Smooth muscle cell of the brain vasculature (primary cell): ENCODE results near the gene RCN2.

Experiments used
- DNase-seq: peaks from one replicate; pipeline ENCODE4 v3.0.0-alpha.2; 2012; ENCODE audit warnings: low read depth, low spot score

Gene RCN2

GRCh38 chr15:76973906-76974305 is 42.4 kb downstream of the RCN2 start:
- no peak for DNase-seq

DNA sequence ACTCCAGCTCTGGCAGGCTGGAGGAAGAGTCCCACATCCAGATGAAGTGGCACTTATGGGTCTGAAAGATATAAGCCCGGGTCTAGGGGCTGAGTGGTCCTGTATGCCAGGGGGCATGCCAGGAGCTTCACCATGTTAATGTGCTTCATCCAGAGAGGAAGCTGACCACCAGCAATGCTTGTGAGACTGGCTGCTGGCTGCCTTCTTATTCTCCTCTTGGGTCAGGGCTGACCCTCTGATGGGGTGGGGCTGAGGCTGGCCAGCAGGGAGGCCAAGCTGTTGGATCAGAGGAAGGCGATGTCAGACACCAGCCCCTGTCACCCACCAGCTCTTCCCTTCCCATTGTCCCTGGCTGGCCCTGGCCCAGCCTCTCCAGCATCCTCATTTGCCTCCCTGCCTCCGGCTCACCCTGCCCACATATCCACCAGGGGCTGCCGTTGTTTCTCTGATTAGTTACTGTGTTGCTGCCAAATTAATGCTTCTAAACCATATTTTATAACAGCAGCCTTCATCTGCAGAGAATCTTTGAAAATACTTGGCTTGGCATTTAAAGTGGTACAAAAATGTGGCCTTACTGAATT is 43.0 kb downstream of the RCN2 start:
- DNase-seq = no peak

DNA sequence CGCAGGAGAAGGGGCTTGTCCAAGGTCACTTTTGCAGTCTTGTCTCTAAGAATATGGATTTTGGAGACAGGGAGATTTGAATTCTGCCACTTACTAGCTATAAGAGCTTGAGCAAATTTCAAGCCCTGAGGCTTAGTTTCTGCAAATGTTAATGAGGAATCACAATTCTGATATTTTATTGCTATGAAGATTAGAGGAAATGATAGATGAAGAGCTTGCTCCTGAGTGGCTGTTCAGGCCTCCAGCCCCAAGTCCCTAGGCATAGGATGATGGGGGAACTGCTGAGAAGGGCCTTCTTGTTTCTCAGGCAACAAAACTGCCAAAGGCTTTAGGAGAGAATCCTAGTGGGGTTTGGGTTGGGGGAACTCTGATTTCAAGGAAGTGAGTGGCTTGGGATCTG is 44.6 kb downstream of the RCN2 start:
- DNase-seq = no peak

GRCh38 chr15:76976572-76977270 is 45.2 kb downstream of the RCN2 start:
- DNase-seq = no peak

- no peak for DNase-seq
Measured at GRCh38 chr15:76978522-76979330, 47.2 kb downstream of the RCN2 start.

- DNase-seq = peak; percentile 23
Measured at GRCh38 chr15:76979331-76979925, 47.9 kb downstream of the RCN2 start.

DNA sequence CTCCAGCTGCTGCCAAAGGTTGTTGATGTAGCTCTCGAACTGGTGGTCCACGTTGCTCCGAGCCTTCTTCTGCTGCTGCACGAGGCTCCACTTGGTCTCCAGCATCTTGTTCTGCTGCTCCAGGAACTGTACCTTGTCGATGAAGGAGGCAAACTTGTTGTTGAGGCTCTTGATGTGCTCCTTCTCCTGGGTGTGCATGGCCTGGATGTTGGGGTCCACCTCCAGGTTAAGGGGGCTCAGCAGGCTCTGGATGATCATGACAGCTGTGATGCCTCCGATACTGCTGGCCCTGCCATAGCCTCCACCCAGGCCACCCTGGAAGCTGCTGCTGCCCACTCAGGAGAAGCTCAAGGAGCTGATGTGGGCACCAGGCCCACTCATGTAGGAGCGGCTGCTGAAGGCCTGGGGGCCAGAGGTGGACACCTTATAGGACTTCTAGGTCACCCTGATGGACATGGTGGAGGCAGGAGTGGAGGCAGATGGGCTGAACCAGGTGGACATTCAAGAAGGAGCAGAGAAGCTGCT is 48.5 kb downstream of the RCN2 start:
- DNase-seq = no peak

GRCh38 chr15:76982356-76982755 is 50.8 kb downstream of the RCN2 start:
- DNase-seq = no peak

DNA sequence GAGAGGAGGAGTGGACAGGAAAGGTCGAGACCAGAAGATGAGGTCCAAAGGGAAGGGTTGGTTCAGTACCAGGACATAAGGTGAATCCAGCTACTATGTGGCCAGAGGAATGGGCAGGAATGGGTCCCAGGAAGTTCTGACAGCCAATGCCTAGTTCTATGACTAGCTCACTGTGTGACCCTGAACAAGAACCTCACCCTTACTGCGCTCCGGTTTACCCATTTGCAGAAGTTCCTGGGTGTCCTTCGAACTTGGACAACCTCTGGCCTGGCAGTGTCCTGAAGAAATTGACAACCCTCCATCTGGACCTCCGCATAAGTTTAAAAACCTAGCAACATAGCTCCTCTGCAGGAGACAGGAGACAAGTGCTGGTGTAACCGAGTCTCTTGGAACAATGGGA is 51.2 kb downstream of the RCN2 start:
- DNase-seq = no peak

DNA sequence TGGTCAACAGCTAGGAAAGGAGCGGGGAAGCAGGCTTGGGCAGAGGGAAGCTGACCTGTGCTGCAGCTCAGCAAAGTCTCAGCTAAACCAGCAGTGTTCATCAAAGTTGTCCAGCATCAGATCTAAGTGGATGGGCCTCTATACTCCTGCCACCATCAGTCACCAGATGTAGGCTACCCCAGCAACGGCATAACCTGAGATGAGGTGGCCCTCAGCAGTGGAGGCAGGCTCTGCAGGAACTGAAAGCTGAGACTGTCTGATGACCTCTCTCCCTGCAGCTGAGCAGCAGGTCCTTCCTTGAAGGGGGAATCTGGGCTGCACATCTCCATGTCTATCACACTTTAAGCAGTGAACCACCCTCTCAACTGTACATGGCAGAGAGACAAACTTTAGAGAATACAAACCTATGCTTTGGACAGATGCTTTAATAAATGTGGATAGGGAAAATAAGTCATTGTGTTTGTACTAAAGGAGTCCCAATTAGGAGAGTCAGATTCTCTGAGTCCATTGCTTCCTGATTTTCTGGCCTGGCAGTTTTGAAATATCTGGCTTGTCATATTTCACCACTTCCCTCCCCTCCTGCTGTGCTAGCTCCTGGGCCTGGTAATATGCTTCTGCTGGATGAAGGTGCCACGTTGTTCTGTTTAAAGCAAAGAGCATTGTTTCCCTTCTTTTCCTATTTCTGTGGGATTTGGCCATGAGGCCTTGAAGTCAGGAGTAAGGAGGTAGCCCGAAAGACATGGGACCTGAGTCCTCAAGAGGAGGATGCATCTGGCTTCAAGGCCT is 52.2 kb downstream of the RCN2 start:
- DNase-seq = no peak

DNA sequence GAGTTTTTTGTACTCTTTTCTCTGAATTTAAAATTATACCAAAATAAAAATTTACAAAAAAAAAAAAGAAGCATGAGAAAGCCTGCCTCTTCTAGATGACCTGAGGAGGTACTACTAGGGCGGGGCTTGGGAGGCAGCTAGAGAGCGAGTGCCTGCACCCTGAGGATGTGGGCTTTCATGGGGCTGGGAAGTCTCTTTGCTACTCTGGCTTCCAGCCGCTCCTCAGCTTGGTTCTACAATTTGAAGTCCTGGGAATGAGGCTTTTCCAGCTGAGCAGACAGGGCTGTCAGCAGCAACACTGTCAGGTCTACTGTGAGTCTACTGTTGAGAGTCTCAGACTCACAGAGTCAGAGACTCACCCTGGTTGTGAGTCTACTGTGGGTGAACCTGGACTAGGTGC is 55.2 kb downstream of the RCN2 start:
- DNase-seq = no peak

GRCh38 chr15:76987276-76987675 is 55.7 kb downstream of the RCN2 start:
- no peak for DNase-seq

DNA sequence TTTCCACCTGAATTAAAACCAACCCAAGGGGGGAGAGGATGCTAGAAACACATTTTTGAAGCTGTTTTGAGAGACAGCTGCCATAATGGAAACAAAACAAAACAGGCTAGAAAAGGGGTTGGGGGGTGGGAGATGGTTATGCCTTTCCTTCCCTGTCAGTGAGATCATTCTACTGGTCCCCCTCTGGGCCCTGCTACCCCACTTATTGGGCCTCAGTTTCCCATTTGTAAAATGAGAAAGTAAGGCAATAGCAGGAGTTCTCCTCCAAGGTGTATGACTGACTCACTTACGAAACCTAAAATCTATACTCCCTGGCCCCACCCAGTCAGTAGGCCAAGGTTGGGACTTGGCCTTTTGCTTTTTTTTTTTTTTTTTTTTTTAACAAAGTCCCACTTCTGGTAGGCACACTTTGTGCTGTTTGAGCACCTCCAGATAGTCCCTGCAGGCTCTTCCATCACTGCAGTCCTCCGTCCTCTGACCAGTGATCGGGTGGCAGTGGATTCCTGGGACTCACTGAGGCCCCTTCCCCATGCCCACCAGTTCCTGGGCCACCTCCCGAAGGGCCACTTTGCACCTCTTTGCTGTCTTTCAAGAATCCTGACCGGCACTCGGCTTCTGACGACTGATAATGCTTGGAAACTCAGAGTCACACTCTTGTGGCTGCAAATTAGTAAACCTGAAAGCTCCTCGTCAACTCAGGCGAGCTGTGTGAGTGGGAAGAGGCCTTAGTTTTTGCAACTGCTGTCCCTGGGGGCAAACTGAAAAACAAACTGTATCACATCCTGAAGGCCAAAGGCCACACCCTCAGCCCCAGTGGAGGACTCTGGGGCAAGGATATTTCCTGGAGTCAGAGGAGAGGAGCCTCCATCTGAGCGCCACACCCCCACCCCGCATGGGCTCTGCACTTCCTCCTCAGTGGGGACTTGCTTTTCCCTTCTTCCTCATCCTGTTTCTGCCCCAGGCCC is 56.6 kb downstream of the RCN2 start:
- no peak for DNase-seq

DNA sequence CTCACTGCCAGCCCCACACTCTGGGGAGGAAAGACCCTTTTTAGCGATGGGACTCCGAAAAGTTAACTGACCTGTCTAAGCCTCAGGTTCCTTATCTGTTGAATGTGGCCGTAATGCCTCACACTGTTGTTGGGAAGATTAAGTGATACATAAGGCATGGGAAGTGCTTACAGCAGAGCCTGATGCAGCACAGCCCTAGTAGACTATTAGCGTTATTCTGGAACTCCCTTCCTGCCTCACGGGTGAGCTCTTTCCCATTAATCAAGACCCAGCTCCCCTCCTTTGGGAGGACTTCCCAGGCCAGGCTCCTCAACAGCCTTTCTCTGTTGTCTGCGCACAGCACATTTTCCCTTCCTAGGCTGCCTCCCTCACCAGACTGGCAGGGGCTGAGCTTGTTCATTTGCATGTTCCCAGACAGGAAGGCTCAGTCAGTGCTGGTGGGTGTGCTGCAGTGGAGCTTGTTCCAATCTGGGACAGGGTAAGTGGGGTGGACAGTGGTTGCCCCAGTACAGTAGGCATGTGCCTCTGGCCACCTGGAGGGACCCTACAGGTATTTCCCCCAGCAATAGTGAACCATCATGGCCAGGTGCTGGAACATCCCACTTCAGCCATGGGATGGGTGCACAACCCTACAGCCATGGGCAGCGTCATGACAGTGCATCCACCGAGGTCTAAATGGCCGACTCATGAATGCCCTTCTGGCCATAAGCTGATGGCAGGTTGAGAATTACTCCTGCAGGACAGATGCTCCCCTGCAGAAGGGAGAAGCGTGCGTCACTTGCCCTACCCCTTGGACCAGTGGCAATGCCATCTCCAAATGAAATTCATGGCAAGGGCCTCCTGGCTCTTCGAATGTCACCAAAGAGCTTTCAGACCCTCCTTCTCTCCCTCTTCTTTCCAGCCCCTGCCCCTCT is 57.6 kb downstream of the RCN2 start:
- no peak for DNase-seq

GRCh38 chr15:76991048-76991447 is 59.5 kb downstream of the RCN2 start:
- DNase-seq = no peak

DNA sequence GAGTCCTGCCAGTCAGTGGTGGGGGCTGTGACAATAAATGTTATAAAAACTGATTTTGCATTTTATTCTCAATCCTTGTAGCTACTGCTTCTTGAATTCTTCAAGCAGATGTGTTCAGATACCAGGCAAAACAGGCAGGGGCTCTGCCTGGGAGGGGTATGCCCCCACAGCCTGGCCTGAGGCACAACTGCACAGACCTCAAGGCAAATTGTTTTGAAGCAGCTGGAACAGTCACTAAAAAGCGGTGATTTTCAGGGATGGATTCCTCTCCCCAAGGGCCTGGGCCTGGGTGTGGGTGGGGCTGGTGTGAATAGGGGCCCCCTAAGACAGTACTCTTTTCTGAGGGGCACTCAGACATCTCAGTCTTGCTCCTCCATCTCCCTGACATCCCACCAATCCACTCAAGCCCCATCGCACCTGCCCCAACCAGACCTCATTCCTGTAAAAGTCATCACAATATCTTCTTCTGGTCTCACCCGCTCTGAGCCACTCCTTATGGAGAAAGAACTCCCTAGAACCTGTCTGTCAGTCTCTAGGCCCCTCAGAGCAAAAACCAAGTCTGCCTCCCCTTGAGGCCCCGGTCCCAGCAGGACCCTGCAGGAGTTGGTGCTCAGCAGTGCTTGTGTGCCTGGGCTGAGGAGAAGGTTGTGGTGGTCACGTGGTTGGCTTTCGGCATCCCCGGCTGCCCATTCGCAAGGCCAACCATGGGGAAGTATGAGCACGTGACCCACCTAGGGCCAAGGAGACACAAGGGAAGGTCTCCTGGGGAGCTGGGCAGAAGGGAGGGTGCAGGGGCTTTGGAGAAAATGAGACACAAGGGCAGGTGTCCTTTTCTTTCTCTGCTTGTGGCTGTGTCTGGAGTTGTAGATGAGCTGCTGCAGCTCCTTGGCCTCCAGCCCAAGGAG is 60.4 kb downstream of the RCN2 start:
- no peak for DNase-seq

GRCh38 chr15:76993114-76993725 is 61.7 kb downstream of the RCN2 start:
- DNase-seq = no peak

DNA sequence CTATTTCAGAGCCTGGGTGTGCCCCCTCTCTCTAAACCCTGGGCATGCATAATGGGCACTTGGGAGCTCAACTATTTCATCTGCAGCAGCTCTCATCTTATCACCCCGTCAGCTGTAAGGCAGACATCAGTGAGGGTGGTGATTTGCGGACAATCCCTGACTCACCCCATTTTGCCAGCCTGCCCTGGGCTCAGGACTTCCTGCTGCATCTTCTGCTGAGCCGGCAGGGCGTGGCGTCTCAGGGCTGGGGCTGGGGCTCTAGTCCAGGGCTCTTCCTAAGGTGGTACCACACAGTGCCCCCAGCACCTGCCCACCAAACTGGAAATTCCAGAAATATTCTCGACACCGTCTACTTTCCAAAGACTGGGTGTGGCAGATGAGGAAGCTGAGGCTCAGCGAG is 62.5 kb downstream of the RCN2 start:
- DNase-seq = no peak
